MM.1S (cell line): ENCODE results near the gene ARFGEF3.

Source experiments
- DNase-seq: peaks from one replicate; pipeline ENCODE4 v3.0.0-alpha.2; 2015
- H2AFZ ChIP-seq: fragments of 300-600 bp; sonication (generic); 2 replicates; pipeline ENCODE4 v1.6.0; 2016; ENCODE audit warnings: antibody characterized with exemption, low read length
- H3F3A ChIP-seq: fragments of 300-600 bp; sonication (generic); 2 replicates; pipeline ENCODE4 v1.6.1; 2016; ENCODE audit warnings: mild to moderate bottlenecking, antibody characterized with exemption, low read length, moderate library complexity, mixed read lengths; ENCODE audit not compliant: insufficient read depth
- H3K27ac ChIP-seq: fragments of 300-600 bp; sonication (generic); 2 replicates; pipeline ENCODE4 v1.5.1; 2016; ENCODE audit warnings: mild to moderate bottlenecking, low read length
- H3K27me3 ChIP-seq: fragments of 300-600 bp; sonication (generic); replicated peaks from 2 replicates; pipeline ENCODE4 v1.6.0; 2016; ENCODE audit warnings: low read length; ENCODE audit not compliant: insufficient read depth
- H3K36me3 ChIP-seq: fragments of 300-600 bp; sonication (generic); replicated peaks from 2 replicates; pipeline ENCODE4 v1.6.1; 2016; ENCODE audit warnings: mild to moderate bottlenecking, low read length, mixed read lengths; ENCODE audit not compliant: insufficient read depth
- H3K4me1 ChIP-seq: fragments of 300-600 bp; sonication (generic); 2 replicates; pipeline ENCODE4 v1.6.1; 2016; ENCODE audit warnings: low read length, mixed read lengths
- H3K4me2 ChIP-seq: fragments of 300-600 bp; sonication (generic); 2 replicates; pipeline ENCODE4 v1.6.0; 2016; ENCODE audit warnings: low read depth, low read length
- H3K4me3 ChIP-seq: fragments of 300-600 bp; sonication (generic); 2 replicates; pipeline ENCODE4 v1.5.1; 2016; ENCODE audit warnings: low read length, mixed read lengths
- H3K79me2 ChIP-seq: fragments of 300-600 bp; sonication (generic); 2 replicates; pipeline ENCODE4 v1.6.1; 2016; ENCODE audit warnings: mixed run types, low read length, mixed read lengths
- H3K9ac ChIP-seq: fragments of 300-600 bp; sonication (generic); 2 replicates; pipeline ENCODE4 v1.6.1; 2016; ENCODE audit warnings: low read length, mixed read lengths
- H3K9me2 ChIP-seq: fragments of 300-600 bp; sonication (generic); replicated peaks from 2 replicates; pipeline ENCODE4 v1.6.1; 2016; ENCODE audit warnings: mild to moderate bottlenecking, low read length, mixed read lengths; ENCODE audit not compliant: insufficient read depth
- H3K9me3 ChIP-seq: fragments of 300-600 bp; sonication (generic); replicated peaks from 2 replicates; pipeline ENCODE4 v1.6.1; 2016; ENCODE audit warnings: mild to moderate bottlenecking, low read length, mixed read lengths; ENCODE audit not compliant: insufficient read depth
- H4K20me1 ChIP-seq: fragments of 300-600 bp; sonication (generic); 2 replicates; pipeline ENCODE4 v1.6.1; 2016; ENCODE audit warnings: mild to moderate bottlenecking, low read length, moderate library complexity, mixed read lengths; ENCODE audit not compliant: insufficient read depth
- EZH2 ChIP-seq: fragments of 300-600 bp; sonication (generic); optimal IDR thresholded peaks from 2 replicates; pipeline ENCODE3; 2017; ENCODE audit warnings: low read depth, mild to moderate bottlenecking, antibody characterized with exemption, low read length, mixed read lengths
- EZH2phosphoT487 ChIP-seq: fragments of 300-600 bp; sonication (generic); IDR thresholded peaks from 2 replicates; pipeline ENCODE4 v1.6.1; 2018; ENCODE audit warnings: antibody characterized with exemption, low read length
- TF ChIP-seq, protein P1 (sequence below): fragments of 300-600 bp; sonication (generic); IDR thresholded peaks from 2 replicates; pipeline ENCODE4 v1.5.1; 2016; ENCODE audit warnings: antibody characterized with exemption, low read length, mixed read lengths

ARFGEF3 gene

DNA sequence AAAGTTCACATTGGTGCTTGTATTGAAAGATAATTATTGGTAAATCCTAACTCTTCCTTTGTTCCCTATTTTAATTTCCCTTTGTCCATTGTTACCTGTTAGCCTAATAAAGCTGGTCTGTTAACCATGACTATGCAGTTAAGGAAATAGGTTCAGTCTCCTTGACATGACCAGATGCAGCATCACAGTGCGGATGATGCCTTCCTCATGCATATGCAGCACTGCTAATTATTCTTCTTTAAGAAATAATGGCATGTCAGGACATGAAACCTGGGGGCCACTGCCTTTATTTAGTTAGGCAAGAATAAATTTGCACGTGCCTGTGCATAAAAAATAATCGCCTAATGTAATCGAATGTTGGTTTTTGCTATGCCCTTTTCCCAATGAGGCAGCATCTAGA is 40.1 kb downstream of the ARFGEF3 start:
- H3F3A ChIP-seq, result no peaks in the 10 kb centered on the region
- H3K27ac ChIP-seq, result no peak overlapping the region
- no peaks in the 10 kb centered on the region for H3K79me2 ChIP-seq
- no peak overlapping the region for H3K4me2 ChIP-seq
- no peaks in the 10 kb centered on the region for H3K4me1 ChIP-seq
- H3K9me2 ChIP-seq, result no peaks in the 10 kb centered on the region
- H3K9me3 ChIP-seq, result no peaks in the 10 kb centered on the region
- no peaks in the 10 kb centered on the region for H3K36me3 ChIP-seq
- no peaks in the 10 kb centered on the region for H4K20me1 ChIP-seq
- no peak overlapping the region for H2AFZ ChIP-seq
- no peaks in the 10 kb centered on the region for H3K27me3 ChIP-seq
- DNase-seq, result no peak
- TF ChIP-seq, protein P1, sequence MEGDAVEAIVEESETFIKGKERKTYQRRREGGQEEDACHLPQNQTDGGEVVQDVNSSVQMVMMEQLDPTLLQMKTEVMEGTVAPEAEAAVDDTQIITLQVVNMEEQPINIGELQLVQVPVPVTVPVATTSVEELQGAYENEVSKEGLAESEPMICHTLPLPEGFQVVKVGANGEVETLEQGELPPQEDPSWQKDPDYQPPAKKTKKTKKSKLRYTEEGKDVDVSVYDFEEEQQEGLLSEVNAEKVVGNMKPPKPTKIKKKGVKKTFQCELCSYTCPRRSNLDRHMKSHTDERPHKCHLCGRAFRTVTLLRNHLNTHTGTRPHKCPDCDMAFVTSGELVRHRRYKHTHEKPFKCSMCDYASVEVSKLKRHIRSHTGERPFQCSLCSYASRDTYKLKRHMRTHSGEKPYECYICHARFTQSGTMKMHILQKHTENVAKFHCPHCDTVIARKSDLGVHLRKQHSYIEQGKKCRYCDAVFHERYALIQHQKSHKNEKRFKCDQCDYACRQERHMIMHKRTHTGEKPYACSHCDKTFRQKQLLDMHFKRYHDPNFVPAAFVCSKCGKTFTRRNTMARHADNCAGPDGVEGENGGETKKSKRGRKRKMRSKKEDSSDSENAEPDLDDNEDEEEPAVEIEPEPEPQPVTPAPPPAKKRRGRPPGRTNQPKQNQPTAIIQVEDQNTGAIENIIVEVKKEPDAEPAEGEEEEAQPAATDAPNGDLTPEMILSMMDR, result no peak
- TF ChIP-seq EZH2 (no peak), EZH2phosphoT487 (no peak)
- H3K4me3 ChIP-seq, result no peak overlapping the region
- no peak overlapping the region for H3K9ac ChIP-seq

DNA sequence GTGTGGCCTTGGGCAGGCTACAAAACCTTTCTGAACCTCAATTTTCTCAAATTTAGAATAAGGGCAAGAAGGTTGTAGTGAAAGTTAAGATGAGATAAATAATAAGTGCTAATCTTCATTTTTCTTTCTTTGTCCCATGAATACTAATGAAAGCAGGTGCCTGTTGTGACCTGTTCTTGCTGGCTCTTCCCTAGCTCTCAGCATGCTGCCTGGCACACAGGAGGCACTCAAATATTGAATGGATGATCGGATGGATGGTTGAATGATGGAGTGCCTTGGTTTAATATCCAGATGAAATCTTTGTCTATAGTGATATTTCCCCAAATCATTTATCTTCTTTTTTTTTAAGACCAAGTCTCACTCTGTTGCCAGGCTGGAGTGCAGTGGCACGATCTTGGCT is 41.6 kb downstream of the ARFGEF3 start:
- Histone ChIP-seq H3K4me2 (no peak overlapping the region), H3K9me2 (no peaks in the 10 kb centered on the region), H3K4me1 (no peaks in the 10 kb centered on the region), H4K20me1 (no peaks in the 10 kb centered on the region), H3K27me3 (no peaks in the 10 kb centered on the region), H3K9me3 (no peaks in the 10 kb centered on the region), H3K79me2 (no peaks in the 10 kb centered on the region), H3F3A (no peaks in the 10 kb centered on the region), H3K36me3 (no peaks in the 10 kb centered on the region), H3K4me3 (no peak overlapping the region), H2AFZ (no peak overlapping the region), H3K27ac (no peak overlapping the region), H3K9ac (no peak overlapping the region)
- TF ChIP-seq EZH2phosphoT487 (no peak), EZH2 (no peak)
- TF ChIP-seq, protein P1, result no peak
- no peak for DNase-seq

DNA sequence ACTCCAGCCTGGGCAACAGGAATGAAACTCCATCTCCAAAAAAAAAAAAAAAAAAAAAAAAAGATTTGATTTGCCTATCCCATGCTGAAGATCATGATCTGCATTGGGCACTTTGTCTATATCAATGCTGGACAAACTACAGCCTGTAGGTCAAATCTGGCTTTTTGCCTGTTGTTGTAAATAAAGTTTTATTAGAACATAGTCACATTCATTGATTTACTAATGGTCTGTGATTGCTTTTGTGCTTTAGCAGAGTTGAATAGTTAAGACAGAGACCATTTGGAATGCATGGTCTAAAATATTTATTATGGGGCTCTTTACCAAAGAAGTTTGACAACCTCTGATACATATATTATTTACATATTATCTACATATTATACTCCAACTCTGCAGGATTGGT is 42.6 kb downstream of the ARFGEF3 start:
- Histone ChIP-seq H3K4me1 (peaks cover 5% of the 10 kb centered on the region), H3K79me2 (no peaks in the 10 kb centered on the region), H3K27me3 (no peaks in the 10 kb centered on the region), H3K27ac (no peak overlapping the region), H3K9ac (no peak overlapping the region), H3F3A (no peaks in the 10 kb centered on the region), H3K36me3 (no peaks in the 10 kb centered on the region), H4K20me1 (no peaks in the 10 kb centered on the region), H3K4me2 (no peak overlapping the region), H2AFZ (no peak overlapping the region), H3K4me3 (no peak overlapping the region), H3K9me3 (no peaks in the 10 kb centered on the region), H3K9me2 (no peaks in the 10 kb centered on the region)
- DNase-seq, result no peak
- TF ChIP-seq EZH2, result no peak
- no peak for TF ChIP-seq EZH2phosphoT487
- TF ChIP-seq, protein P1, result no peak
